Smooth muscle cell (in vitro differentiated cells): ENCODE data around the gene NETO2. TPM values are rescaled to one million over a fixed set of nuclear protein-coding genes. Genes with fewer than 3 reads are reported as not detected.
A peak's percentile ranks its signal among the peaks of the same experiment; 100 is the strongest.
"Not testable (repeated sequence)": the region's sequence is repeated elsewhere in the genome, so short reads cannot be mapped to it uniquely, and the experiment has no call there.

Source experiments
- DNase-seq: peaks from one replicate; lab custom pipeline; 2025; ENCODE audit not compliant: unreplicated experiment; lab: John Stamatoyannopoulos, UW
- H2AFZ ChIP-seq: fragments of 200-600 bp; sonication (generic); 2 replicates; pipeline ENCODE4 v1.6.0; 2016; ENCODE audit warnings: antibody characterized with exemption, low read depth, mild to moderate bottlenecking
- H3F3A ChIP-seq: fragments of 200-600 bp; sonication (generic); 2 replicates; pipeline ENCODE4 v1.6.0; 2017; ENCODE audit warnings: antibody characterized with exemption, low read depth
- H3K27ac ChIP-seq: fragments of 200-600 bp; sonication (generic); 2 replicates; pipeline ENCODE4 v1.5.1; 2016; ENCODE audit warnings: low read depth, mild to moderate bottlenecking
- H3K27me3 ChIP-seq: fragments of 200-600 bp; sonication (generic); 2 replicates; pipeline ENCODE4 v1.6.1; 2016; ENCODE audit warnings: low read depth, mild to moderate bottlenecking
- H3K36me3 ChIP-seq: fragments of 200-600 bp; sonication (generic); 2 replicates; pipeline ENCODE4 v1.5.1; 2016; ENCODE audit warnings: low read depth
- H3K4me1 ChIP-seq: fragments of 200-600 bp; sonication (generic); 2 replicates; pipeline ENCODE4 v1.5.1; 2016; ENCODE audit warnings: low read depth
- H3K4me2 ChIP-seq: fragments of 200-600 bp; sonication (generic); 2 replicates; pipeline ENCODE4 v1.6.0; 2016; ENCODE audit warnings: mild to moderate bottlenecking
- H3K4me3 ChIP-seq: fragments of 200-600 bp; sonication (generic); 2 replicates; pipeline ENCODE4 v1.5.1; 2016; ENCODE audit warnings: mild to moderate bottlenecking
- H3K79me2 ChIP-seq: fragments of 200-600 bp; sonication (generic); 2 replicates; pipeline ENCODE4 v1.6.0; 2016; ENCODE audit warnings: low read depth, mild to moderate bottlenecking
- H3K9ac ChIP-seq: fragments of 200-600 bp; sonication (generic); 2 replicates; pipeline ENCODE4 v1.6.0; 2016; ENCODE audit warnings: low read depth
- H3K9me3 ChIP-seq: fragments of 200-600 bp; sonication (generic); replicated peaks from 2 replicates; pipeline ENCODE4 v1.5.1; 2016; ENCODE audit warnings: low read depth
- H4K20me1 ChIP-seq: fragments of 200-600 bp; sonication (generic); 2 replicates; pipeline ENCODE4 v1.6.0; 2016; ENCODE audit warnings: low read depth
- WGBS: methylation state at CpG from one replicate; pipeline ENCODE4 v1.1.7; 2016; ENCODE audit warnings: low lambda C conversion rate; 5-methylcytosine and 5-hydroxymethylcytosine counted together
- polyA plus RNA-seq: library from polyadenylated mRNA; unstranded; fragments of >200 nt; fragmentation: Nextera tagmentation; extraction: Ambion mirVana; gene quantifications from 2 replicates; pipeline ENCODE4 v1.2.1, GENCODE V29; 2016
- total RNA-seq: library from RNA; depleted of rRNA; stranded (reverse); fragments of >200 nt; gene quantifications from 2 replicates; pipeline ENCODE4 v1.2.3, GENCODE V29; 2014
- TF ChIP-seq, protein P1 (sequence below): fragments of 200-600 bp; sonication (generic); IDR thresholded peaks from 2 replicates; pipeline ENCODE4 v1.5.1; 2017; ENCODE audit warnings: borderline replicate concordance, mild to moderate bottlenecking, antibody characterized with exemption; ENCODE audit not compliant: insufficient read depth, poor library complexity, severe bottlenecking

NETO2 gene
- total and polyA plus RNA-seq, 2 experiments from 2014 or later: 12.7 to 23.5 TPM

DNA sequence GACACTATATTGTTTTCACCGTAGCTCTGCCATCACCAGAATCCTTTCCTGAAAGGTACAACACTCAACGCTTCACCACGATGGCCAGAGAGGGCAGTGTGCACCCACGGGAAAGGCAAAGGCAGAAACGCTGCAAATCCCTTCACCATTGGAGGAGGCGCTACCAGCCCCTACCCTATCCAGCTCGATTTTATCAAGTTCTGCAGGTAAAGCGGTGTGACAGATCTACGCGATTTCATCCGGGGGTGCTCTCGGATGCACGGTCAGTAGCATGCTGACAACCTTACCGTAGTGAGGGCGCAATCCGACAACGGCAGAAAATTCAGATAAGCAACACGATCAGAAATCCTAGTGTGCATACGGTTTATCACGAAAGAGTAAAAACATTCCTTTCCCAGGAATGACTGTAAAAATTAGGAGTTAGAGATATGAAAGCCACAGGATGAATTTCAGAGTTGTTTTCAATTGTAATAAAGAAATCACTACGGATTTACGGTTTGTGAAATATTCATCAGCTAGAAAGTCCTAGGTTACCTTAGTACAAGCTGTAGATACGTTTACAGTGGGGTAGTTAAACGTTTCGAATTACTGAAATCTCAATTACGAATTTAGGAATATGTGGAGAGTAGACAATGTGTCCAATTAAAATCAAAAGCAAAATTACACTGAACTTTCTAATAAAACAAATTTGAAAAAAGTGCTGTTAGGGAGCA is 1.8 kb downstream of the NETO2 start:
- TF ChIP-seq, protein P1, sequence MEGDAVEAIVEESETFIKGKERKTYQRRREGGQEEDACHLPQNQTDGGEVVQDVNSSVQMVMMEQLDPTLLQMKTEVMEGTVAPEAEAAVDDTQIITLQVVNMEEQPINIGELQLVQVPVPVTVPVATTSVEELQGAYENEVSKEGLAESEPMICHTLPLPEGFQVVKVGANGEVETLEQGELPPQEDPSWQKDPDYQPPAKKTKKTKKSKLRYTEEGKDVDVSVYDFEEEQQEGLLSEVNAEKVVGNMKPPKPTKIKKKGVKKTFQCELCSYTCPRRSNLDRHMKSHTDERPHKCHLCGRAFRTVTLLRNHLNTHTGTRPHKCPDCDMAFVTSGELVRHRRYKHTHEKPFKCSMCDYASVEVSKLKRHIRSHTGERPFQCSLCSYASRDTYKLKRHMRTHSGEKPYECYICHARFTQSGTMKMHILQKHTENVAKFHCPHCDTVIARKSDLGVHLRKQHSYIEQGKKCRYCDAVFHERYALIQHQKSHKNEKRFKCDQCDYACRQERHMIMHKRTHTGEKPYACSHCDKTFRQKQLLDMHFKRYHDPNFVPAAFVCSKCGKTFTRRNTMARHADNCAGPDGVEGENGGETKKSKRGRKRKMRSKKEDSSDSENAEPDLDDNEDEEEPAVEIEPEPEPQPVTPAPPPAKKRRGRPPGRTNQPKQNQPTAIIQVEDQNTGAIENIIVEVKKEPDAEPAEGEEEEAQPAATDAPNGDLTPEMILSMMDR: peak; percentile 84
- no peak overlapping the region for H3K27ac ChIP-seq
- no peaks in the 10 kb centered on the region for H3K36me3 ChIP-seq
- no peaks in the 10 kb centered on the region for H3F3A ChIP-seq
- peak overlapping the region; percentile 60 for H3K4me3 ChIP-seq
- 6% methylated on average over 26 of the region's 26 CpGs for WGBS
- H4K20me1 ChIP-seq: peaks cover 3% of the 10 kb centered on the region
- no peaks in the 10 kb centered on the region for H3K9me3 ChIP-seq
- peaks cover 13% of the 10 kb centered on the region for H3K4me1 ChIP-seq
- no peak for DNase-seq
- no peak overlapping the region for H3K9ac ChIP-seq
- H3K79me2 ChIP-seq: no peaks in the 10 kb centered on the region
- H3K27me3 ChIP-seq: no peaks in the 10 kb centered on the region
- peak overlapping the region; percentile 90 for H3K4me2 ChIP-seq
- peak overlapping the region; percentile 85 for H2AFZ ChIP-seq

DNA sequence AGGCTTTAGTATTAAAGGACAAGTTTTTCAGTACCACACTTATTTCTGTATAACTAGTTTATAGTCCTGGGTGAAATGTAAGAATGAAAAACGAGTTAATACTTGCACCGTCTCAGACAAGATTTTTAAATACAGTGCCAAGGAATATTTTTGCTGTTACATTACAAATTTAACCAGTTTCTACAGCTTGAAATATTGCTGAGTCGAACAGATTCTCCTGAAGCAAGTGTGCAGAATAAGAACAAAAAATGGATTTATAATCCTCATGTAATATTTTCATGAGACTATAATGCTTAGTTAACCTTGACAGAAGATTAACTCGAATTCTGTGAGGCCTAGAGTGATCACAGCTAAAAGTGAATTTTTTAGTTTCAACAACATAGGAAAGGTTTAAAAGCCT is 3.1 kb downstream of the NETO2 start:
- no peaks in the 10 kb centered on the region for H3F3A ChIP-seq
- no peak overlapping the region for H2AFZ ChIP-seq
- DNase-seq: no peak
- no peak overlapping the region for H3K4me3 ChIP-seq
- H3K4me1 ChIP-seq: peaks cover 13% of the 10 kb centered on the region
- no peaks in the 10 kb centered on the region for H3K9me3 ChIP-seq
- H3K9ac ChIP-seq: no peak overlapping the region
- no peak overlapping the region for H3K27ac ChIP-seq
- H3K36me3 ChIP-seq: no peaks in the 10 kb centered on the region
- WGBS: 83% methylated on average over 4 of the region's 4 CpGs
- no peak overlapping the region for H3K4me2 ChIP-seq
- H4K20me1 ChIP-seq: peaks cover 3% of the 10 kb centered on the region
- TF ChIP-seq, protein P1: no peak
- H3K79me2 ChIP-seq: peaks cover 3% of the 10 kb centered on the region
- no peaks in the 10 kb centered on the region for H3K27me3 ChIP-seq

DNA sequence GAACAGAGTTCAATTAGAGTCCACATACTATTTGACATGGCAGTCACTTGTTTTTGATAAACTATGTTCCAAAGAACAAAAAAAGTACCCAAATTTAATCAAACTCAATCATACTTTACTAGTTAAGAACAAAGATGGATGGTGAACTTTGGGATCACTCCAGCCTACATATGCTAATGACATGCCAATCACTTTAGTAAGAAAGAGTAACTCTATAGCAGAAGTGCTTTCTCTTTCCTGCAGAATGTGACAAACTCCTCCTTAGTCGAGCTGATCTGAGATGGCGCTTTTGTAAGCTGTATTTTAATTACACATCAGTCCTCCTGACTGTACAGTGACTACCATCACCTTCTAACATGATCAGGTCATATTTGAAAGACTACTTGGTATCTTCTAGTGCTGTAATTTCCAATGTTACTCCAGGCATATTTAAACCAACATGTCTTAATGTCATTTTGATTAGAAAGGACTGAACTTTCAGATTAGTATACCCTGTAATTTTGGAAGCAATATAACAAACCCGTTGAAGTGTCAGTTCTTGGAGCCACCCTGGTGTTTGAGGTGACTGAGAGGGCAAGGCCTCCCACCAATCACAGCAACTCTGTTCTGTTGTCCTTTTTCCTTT is 4.1 kb downstream of the NETO2 start:
- no peak overlapping the region for H2AFZ ChIP-seq

DNA sequence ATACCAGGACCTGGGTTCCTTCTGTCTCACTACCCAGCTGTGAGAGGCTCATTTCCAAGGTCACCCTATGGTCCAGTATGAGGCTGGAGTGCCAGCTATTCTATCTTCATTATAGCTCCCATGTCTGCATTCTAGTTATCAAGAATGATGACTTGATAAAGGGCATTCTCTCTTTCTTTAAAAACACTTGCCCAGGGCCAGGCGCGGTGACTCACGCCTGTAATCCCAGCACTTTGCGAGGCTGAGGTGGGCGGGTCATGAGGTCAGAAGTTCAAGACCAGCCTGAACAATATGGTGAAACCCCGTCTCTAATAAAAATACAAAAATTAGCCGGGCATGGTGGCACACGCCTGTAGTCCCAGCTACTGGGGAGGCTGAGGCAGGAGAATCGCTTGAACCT is 5.8 kb downstream of the NETO2 start:
- H3K9ac ChIP-seq, H3K4me2 ChIP-seq, H3K4me3 ChIP-seq, H3F3A ChIP-seq, H3K27ac ChIP-seq, H3K79me2 ChIP-seq, DNase-seq, H3K9me3 ChIP-seq, H4K20me1 ChIP-seq, H3K36me3 ChIP-seq, H3K27me3 ChIP-seq, H2AFZ ChIP-seq: not testable (repeated sequence)
- H3K4me1 ChIP-seq: peaks cover 13% of the 10 kb centered on the region
- 74% methylated on average over 9 of the region's 9 CpGs for WGBS

More for the DNA sequence above, 4.1 kb downstream of the NETO2 start:
- 78% methylated on average over 3 of the region's 3 CpGs for WGBS
- Histone ChIP-seq H3K27ac (no peak overlapping the region), H3K36me3 (no peaks in the 10 kb centered on the region), H3K4me3 (no peak overlapping the region), H3K4me1 (peaks cover 13% of the 10 kb centered on the region), H3K27me3 (no peaks in the 10 kb centered on the region), H3K9me3 (no peaks in the 10 kb centered on the region), H3K4me2 (no peak overlapping the region), H4K20me1 (peaks cover 3% of the 10 kb centered on the region), H3K9ac (no peak overlapping the region), H3K79me2 (peaks cover 3% of the 10 kb centered on the region), H3F3A (no peaks in the 10 kb centered on the region)
- no peak for DNase-seq
- TF ChIP-seq, protein P1: no peak
